Peyer's patch (tissue), 4 donors: ENCODE results near the gene ASPG. TPM values are rescaled to one million over a fixed set of nuclear protein-coding genes. Genes with fewer than 3 reads are reported as not detected.

Source experiments
- DNase-seq, 3 donors: peaks; one replicate each; pipeline ENCODE4 v3.0.0-alpha.2; 2017 to 2019
- H3K27ac ChIP-seq, 4 donors: fragments of 200-600 bp; sonication (generic); one replicate each; pipeline ENCODE4 v1.5.1; 2016 to 2019
- H3K27me3 ChIP-seq, 2 donors: fragments of 200-600 bp; sonication (generic); one replicate each; pipeline ENCODE4 v1.5.1; 2019
- H3K36me3 ChIP-seq, 3 donors: fragments of 200-600 bp; sonication (generic); one replicate each; pipeline ENCODE4 v1.5.1; 2016 to 2019
- H3K4me1 ChIP-seq, 4 donors: fragments of 200-600 bp; sonication (generic); one replicate each; pipeline ENCODE4 v1.5.1; 2016 to 2019
- H3K4me3 ChIP-seq, 4 donors: fragments of 200-600 bp; sonication (generic); 1 replicate in 3 of 4; 2 replicates in 1 of 4; pipeline ENCODE4 v1.5.1; 2016 to 2019; ENCODE audit warnings: mild to moderate bottlenecking in 1 of 4
- H3K9me3 ChIP-seq, 4 donors: fragments of 200-600 bp; sonication (generic); one replicate each; pipeline ENCODE4 v1.5.1; 2016 to 2019; ENCODE audit warnings: mild to moderate bottlenecking in 1 of 4
- POLR2A ChIP-seq, 2 donors: fragments of 450-650 bp; IDR thresholded peaks; one replicate each; pipeline ENCODE4 v1.5.1; 2017; ENCODE audit warnings: antibody characterized with exemption in 2 of 2, mild to moderate bottlenecking in 2 of 2, moderate library complexity in 2 of 2
- total RNA-seq, 4 donors: library from RNA; depleted of rRNA; stranded (reverse); fragments of >200 nt; gene quantifications; one replicate each; pipeline ENCODE4 v1.1.0, GENCODE V29; 2016
- TF ChIP-seq, protein P1 (sequence below), 6 experiments: fragments of 450-650 bp in 4 of 6; fragments of 200-600 bp in 2 of 6; sonication (generic) in 1 of 6; IDR thresholded peaks; one replicate each; pipeline ENCODE4 v1.5.1; 2017 to 2019; ENCODE audit warnings: antibody characterized with exemption in 6 of 6, mild to moderate bottlenecking in 3 of 6, moderate library complexity in 1 of 6

The ASPG gene
- total RNA-seq, 4 donors from 2014 or later = 1.2 to 7.4 (median 2.3) TPM; not detected in 1

DNA sequence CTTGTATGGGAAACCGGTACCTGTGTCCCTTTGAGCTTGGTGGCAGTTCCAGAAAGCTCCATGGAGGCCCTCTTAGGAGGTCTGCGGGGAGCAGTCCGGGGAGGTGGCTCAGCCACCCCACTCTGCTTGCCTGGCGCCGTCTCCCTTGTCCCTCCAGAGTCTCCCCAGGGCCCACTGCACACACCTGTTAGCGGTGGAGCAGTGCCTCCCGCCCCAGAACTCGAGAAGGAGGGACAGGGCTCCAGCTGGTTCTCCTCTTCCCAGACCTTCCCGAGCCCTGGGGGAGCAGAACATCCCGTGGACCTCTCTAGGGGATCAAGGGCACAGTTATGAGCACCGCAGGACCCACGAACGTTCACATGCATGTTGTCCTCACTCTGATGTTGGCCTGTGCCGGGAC lies 10.8 kb downstream of the ASPG start:
- no peaks in the 10 kb centered on the region for H3K9me3 ChIP-seq
- no peak for DNase-seq
- H3K4me3 ChIP-seq = no peak overlapping the region
- H3K4me1 ChIP-seq = peaks cover 0 to 22% (median 0%) of the 10 kb centered on the region in 4 donors
- no peak overlapping the region for H3K27ac ChIP-seq
- no peaks in the 10 kb centered on the region for H3K27me3 ChIP-seq
- TF ChIP-seq POLR2A (IDR thresholded peaks at IDR 0.05) = no peak
- TF ChIP-seq, protein P1, sequence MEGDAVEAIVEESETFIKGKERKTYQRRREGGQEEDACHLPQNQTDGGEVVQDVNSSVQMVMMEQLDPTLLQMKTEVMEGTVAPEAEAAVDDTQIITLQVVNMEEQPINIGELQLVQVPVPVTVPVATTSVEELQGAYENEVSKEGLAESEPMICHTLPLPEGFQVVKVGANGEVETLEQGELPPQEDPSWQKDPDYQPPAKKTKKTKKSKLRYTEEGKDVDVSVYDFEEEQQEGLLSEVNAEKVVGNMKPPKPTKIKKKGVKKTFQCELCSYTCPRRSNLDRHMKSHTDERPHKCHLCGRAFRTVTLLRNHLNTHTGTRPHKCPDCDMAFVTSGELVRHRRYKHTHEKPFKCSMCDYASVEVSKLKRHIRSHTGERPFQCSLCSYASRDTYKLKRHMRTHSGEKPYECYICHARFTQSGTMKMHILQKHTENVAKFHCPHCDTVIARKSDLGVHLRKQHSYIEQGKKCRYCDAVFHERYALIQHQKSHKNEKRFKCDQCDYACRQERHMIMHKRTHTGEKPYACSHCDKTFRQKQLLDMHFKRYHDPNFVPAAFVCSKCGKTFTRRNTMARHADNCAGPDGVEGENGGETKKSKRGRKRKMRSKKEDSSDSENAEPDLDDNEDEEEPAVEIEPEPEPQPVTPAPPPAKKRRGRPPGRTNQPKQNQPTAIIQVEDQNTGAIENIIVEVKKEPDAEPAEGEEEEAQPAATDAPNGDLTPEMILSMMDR (IDR thresholded peaks at IDR 0.05) = no peak
- H3K36me3 ChIP-seq = no peaks in the 10 kb centered on the region

DNA sequence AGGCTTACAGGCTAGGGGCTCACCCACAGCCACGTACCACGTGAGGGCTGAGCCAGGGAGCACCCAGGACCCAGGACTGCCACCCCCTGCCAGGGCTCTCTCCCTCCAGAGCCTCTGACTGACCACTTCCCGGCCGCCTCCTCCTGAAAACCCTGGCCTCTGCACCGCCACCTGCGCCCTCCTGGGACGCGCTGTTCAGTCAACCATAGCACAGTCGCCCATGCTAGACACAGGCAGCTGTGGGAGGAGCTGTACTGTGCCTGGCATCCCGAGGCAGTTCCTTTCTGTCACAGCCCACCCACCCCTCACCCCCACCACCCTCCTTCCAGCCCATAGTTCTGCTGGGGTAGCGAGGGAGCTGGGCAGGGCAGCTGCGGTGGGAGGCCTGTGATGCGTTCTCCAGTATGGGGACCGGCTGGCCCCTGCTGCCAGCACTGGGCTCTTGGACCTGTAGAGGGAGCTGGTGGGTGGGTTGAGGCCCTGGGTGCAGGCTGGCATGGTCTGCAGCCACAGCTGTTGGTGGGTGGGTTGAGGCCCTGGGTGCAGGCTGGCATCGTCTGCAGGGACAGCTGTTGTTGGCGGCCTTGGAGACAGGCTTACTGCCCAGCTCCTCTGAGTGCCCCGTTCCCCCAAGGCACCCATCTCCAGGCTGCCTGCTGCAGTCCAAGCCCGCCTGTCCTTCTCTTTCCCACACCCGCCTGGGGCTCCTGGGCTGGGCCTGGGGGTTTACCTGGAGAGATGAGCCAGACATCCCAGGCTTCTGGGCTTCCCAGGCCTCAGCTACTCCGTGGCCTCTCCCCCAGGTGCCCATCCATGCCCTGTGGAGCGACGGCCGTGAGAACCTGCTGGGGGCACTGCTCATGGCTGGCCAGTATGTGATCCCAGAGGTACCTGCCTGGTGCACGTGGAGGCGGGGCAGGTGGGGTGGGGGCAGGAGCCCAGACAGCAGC lies 11.5 kb downstream of the ASPG start:
- no peak overlapping the region for H3K27ac ChIP-seq
- TF ChIP-seq, protein P1 (IDR thresholded peaks at IDR 0.05) = peak in 1 of 6 experiments; percentile 4
- no peak for TF ChIP-seq POLR2A (IDR thresholded peaks at IDR 0.05)
- no peaks in the 10 kb centered on the region for H3K36me3 ChIP-seq
- DNase-seq = peak in 1 of 3 donors; percentile 43
- no peak overlapping the region for H3K4me3 ChIP-seq
- no peaks in the 10 kb centered on the region for H3K9me3 ChIP-seq
- peaks cover 0 to 23% (median 0%) of the 10 kb centered on the region in 4 donors for H3K4me1 ChIP-seq
- no peaks in the 10 kb centered on the region for H3K27me3 ChIP-seq

DNA sequence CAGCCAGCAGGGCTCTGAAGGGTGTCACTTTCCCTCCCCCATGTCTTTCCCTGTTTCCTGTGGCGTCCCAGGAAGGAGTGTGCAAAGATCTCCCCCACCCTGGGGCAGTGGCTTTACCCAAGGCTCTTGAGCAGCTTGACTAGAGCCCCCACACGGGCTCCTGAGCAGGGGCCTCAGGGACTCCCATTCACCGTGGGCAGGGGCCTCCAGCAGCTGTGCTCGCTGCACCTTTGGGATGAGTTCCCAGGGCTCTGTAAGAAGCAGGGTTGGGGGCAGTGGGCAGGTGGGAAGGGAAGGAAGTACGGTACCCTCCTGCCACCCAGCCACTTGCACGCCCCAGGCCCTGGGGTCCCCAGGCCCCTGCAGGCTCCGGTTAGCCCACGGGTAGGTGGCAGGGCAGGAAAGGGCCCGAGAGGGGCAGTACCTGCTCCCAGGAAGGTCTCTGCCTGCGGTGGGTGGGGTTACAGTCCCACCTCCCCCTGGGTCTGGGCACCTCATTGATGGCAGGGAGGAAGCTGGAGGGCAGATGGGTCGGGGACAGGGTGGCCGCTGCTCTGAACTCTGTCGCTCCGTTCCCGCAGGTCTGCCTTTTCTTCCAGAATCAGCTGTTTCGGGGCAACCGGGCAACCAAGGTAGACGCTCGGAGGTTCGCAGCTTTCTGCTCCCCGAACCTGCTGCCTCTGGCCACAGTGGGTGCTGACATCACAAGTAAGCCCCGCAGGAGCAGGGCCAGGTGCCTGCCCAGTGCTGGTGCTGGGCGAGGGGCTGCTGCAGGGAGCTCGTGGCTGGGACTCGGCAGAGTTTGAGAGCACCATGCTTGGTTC lies 13.0 kb downstream of the ASPG start:
- TF ChIP-seq POLR2A (IDR thresholded peaks at IDR 0.05) = no peak
- TF ChIP-seq, protein P1 (IDR thresholded peaks at IDR 0.05) = no peak
- H3K4me1 ChIP-seq = peaks cover 0 to 23% (median 0%) of the 10 kb centered on the region in 4 donors
- H3K27ac ChIP-seq = no peak overlapping the region
- H3K27me3 ChIP-seq = no peaks in the 10 kb centered on the region
- H3K9me3 ChIP-seq = no peaks in the 10 kb centered on the region
- H3K36me3 ChIP-seq = no peaks in the 10 kb centered on the region
- H3K4me3 ChIP-seq = no peak overlapping the region
- DNase-seq = peak in 1 of 3 donors; percentile 34

DNA sequence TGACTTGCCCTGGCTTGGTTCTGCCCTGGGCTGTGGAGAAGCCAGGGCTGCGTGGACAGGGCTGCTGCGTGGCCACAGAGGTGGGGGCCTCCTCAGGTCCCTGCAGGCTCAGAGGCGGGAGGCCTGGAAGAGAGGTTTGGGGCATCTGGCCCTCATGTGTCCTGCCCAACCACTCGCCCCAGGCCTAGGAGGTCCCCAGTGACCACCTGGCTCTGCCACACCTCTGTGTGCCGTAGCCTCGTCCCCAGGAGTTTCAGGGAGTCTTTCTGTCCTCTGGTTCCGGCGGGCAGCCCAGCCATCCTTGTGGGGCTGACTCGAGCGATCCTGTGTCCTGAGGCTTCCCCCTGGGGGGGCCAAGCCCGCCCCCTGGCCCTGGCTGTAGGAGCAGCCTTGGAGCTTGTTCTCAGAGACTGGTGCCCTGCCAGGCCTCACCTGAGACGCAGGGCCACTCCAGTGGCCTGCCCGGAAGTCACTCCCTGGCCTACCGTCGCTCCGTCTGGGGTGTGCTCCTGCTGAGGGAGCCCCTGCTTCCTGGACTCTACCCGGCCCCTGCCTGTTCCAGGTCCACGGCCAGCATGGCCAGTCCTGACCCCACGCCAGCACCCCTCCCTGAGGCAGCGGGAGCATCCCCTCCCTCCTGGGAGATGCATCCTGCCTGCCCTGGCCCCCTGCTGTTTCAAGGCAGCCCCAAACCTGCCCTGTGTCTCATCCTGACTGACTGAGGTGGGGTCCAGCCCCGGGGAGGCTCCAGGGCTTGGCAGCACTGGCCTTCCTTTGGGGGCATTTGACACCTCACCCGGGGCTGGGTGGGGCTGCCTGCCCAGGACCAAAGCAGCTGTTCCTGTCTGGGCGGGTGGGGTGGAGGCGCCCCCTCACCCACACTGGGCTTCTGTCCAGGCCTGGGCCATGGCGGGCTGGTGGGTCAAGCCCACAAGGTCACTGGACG lies 13.9 kb downstream of the ASPG start:
- H3K4me3 ChIP-seq = no peak overlapping the region
- no peaks in the 10 kb centered on the region for H3K36me3 ChIP-seq
- TF ChIP-seq, protein P1 (IDR thresholded peaks at IDR 0.05) = no peak
- TF ChIP-seq POLR2A (IDR thresholded peaks at IDR 0.05) = no peak
- DNase-seq = peak in 1 of 3 donors; percentile 44
- no peaks in the 10 kb centered on the region for H3K9me3 ChIP-seq
- H3K27ac ChIP-seq = no peak overlapping the region
- peaks cover 0 to 19% (median 0%) of the 10 kb centered on the region in 4 donors for H3K4me1 ChIP-seq
- H3K27me3 ChIP-seq = no peaks in the 10 kb centered on the region
